GM10248 (cell line): ENCODE results near the gene ISOC1.

ENCODE experiments used
- CTCF ChIA-PET: fragments of 300-600 bp; sonication (Branson Sonifier 250); formaldehyde crosslinking; extraction: SDS; loops from one replicate; lab custom pipeline; 2021; ENCODE audit warnings: antibody characterized with exemption; lab: Yijun Ruan, JAX
- POLR2A ChIA-PET: fragments of 350-650 bp; sonication (Branson Sonifier 250); formaldehyde crosslinking; extraction: SDS; loops from one replicate; lab custom pipeline; 2020; ENCODE audit warnings: antibody characterized with exemption; lab: Yijun Ruan, JAX
- DNase-seq: peaks from one replicate; pipeline ENCODE4 v3.0.0; 2012; ENCODE audit errors: extremely low spot score
- TF ChIP-seq, protein P1 (sequence below): IDR thresholded peaks from 2 replicates; pipeline ENCODE4 v1.5.1; 2012; ENCODE audit warnings: mild to moderate bottlenecking, low read depth; ENCODE audit errors: extremely low read depth, missing control alignments, control extremely low read depth

The ISOC1 gene

DNA sequence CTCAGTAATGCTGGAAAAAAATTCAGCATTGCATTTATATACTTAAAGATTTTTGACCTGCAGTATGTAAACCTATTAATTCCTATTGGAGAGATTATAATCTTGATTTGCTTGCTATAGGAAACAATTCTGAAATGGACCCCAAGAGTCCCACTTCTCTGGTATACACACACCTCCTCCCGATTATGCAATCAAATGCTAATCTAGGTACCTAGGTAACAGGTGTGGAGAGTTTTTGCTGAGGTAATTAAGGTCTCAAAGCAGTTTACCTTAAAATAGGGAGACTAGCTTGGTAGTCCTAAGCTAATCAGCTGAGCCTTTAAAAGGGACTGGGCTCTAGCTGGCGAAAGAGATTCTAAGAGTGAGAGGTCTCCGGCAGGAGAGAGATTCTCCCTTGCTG, 22.2 kb downstream of the ISOC1 start:
- DNase-seq: no peak
- POLR2A ChIA-PET: no interaction called here
- CTCF ChIA-PET: interaction anchor here (1.0 to 5.2 kb wide), 5 partner anchors 9 to 211 kb away, joined by 3 to 16 read pairs (median 9); partner anchors contain the start of gene ISOC1
- TF ChIP-seq, protein P1, sequence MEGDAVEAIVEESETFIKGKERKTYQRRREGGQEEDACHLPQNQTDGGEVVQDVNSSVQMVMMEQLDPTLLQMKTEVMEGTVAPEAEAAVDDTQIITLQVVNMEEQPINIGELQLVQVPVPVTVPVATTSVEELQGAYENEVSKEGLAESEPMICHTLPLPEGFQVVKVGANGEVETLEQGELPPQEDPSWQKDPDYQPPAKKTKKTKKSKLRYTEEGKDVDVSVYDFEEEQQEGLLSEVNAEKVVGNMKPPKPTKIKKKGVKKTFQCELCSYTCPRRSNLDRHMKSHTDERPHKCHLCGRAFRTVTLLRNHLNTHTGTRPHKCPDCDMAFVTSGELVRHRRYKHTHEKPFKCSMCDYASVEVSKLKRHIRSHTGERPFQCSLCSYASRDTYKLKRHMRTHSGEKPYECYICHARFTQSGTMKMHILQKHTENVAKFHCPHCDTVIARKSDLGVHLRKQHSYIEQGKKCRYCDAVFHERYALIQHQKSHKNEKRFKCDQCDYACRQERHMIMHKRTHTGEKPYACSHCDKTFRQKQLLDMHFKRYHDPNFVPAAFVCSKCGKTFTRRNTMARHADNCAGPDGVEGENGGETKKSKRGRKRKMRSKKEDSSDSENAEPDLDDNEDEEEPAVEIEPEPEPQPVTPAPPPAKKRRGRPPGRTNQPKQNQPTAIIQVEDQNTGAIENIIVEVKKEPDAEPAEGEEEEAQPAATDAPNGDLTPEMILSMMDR: no peak

- ChIA-PET POLR2A (no interaction called here), CTCF (interaction anchor here (1.0 to 5.2 kb wide), 9 partner anchors 7 to 212 kb away, joined by 3 to 19 read pairs (median 8); partner anchors contain the start of gene ISOC1)
- no peak for DNase-seq
- TF ChIP-seq, protein P1: no peak
Measured at GRCh38 chr5:129118405-129118804, 23.9 kb downstream of the ISOC1 start.

DNA sequence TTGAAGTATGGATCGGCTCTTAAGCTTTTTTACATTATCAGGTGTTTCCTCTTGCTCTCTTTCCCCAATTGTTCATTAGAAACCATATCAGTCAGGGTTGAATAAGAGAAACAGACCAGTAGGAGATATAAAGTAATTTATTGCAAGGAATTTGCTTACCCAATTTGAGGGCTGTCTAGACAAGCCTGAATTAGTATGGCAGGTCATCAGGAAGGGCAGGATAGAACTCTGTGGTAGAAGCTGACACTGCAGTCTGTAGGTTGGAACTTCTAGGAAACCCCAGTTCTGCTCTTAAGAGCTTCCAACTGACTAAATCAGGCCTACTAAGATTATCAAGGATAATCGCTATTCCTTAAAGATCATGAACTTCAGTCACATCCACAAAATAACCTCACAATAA, 24.3 kb downstream of the ISOC1 start:
- TF ChIP-seq, protein P1: no peak
- ChIA-PET POLR2A (no interaction called here), CTCF (interaction anchor here (1.0 to 5.2 kb wide), 10 partner anchors 8 to 212 kb away, joined by 3 to 19 read pairs (median 6); partner anchors contain the start of gene ISOC1)

GRCh38 chr5:129120158-129120581, 25.6 kb downstream of the ISOC1 start:
- CTCF ChIA-PET: interaction anchor here (0.8 to 5.2 kb wide), 8 partner anchors 9 to 28 kb away, joined by 3 to 19 read pairs (median 8); partner anchors contain the start of gene ISOC1
- TF ChIP-seq, protein P1: no peak
- POLR2A ChIA-PET: interaction anchor here (0.7 kb wide), 1 partner anchor 25 kb away, joined by 3 read pairs; no protein-coding TSS in a partner anchor
- no peak for DNase-seq

More for the DNA sequence above, 24.3 kb downstream of the ISOC1 start:
- DNase-seq: no peak

- TF ChIP-seq, protein P1: no peak
- ChIA-PET CTCF (no interaction called here), POLR2A (no interaction called here)
- DNase-seq: no peak
Measured at GRCh38 chr5:129122560-129122959, 28.0 kb downstream of the ISOC1 start.

DNA sequence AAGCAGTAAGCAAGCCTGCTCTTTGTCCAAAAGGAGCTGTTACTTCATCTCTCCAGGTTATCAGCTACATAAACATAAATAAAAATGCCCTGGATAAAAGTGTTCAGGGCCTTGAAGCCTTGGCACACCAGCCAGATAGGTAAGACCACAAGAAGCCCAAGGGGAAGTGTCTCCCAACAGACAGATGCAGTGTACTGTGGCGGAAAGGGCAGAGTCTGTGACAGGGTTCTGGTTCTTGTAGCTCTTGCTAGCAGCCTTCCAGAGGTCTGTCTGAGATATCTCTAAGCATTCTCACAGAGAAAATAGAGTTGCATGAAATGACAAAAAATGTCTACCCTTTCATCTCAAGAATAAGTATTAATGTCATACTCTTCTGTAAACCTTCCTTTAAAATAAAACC, 30.1 kb downstream of the ISOC1 start:
- CTCF ChIA-PET: interaction anchor here (1.0 to 5.6 kb wide), 9 partner anchors 9 to 255 kb away, joined by 3 to 66 read pairs (median 5); partner anchors contain the start of gene ISOC1
- TF ChIP-seq, protein P1: no peak
- POLR2A ChIA-PET: no interaction called here
- no peak for DNase-seq
